Measurements from ENCODE around the gene DDIT3. TPM values are rescaled to one million over a fixed set of nuclear protein-coding genes. Genes with fewer than 3 reads are reported as not detected.

The DDIT3 gene
- polyA plus RNA-seq, 3 donors: 9.3 to 163 (median 9.4) TPM

- peaks cover 79% of the 10 kb centered on the region in 2 donors for H3K36me3 ChIP-seq (replicated peaks in 1 of 2; ENCODE audit: control insufficient read depth in 1 of 2, insufficient read depth in 2 of 2, low read length in 2 of 2)
- intact Hi-C loops (cut with micrococcal nuclease): no loop called here
- H3K79me2 ChIP-seq (ENCODE audit: insufficient read depth, low read length): peaks cover 46% of the 10 kb centered on the region
- no peak for DNase-seq
- no peaks in the 10 kb centered on the region for H3K27me3 Mint-ChIP-seq (ENCODE audit: low read depth in 3 of 3)
- no peak overlapping the region for H3K4me3 ChIP-seq (replicated peaks in 1 of 3; ENCODE audit: low read depth in 2 of 3, low read length in 3 of 3)
- no peak overlapping the region for H3K4me2 ChIP-seq (replicated peaks; ENCODE audit: extremely low read depth, low read length, poor library complexity, severe bottlenecking)
- H3K27me3 ChIP-seq (ENCODE audit: control insufficient read depth in 2 of 2, insufficient read depth in 2 of 2, low read length in 2 of 2): no peaks in the 10 kb centered on the region
- no peak overlapping the region for H2AFZ ChIP-seq (ENCODE audit: insufficient read depth, low read depth, low read length, poor library complexity, severe bottlenecking)
- H3K36me3 Mint-ChIP-seq: peaks cover 62 to 82% of the 10 kb centered on the region in 2 donors
- peak overlapping the region in 1 of 2 donors; percentile 56 for H3K27ac ChIP-seq (ENCODE audit: low read depth in 1 of 2, low read length in 2 of 2)
- H3K9me3 ChIP-seq (replicated peaks in 1 of 2; ENCODE audit: control insufficient read depth in 1 of 2, insufficient read depth in 1 of 2, low read length in 2 of 2): no peaks in the 10 kb centered on the region
- no CpG with 5 or more reads among the region's 5 CpGs for WGBS (ENCODE audit: insufficient coverage)
- H4K20me1 ChIP-seq (ENCODE audit: insufficient read depth, low read length): peaks cover 81% of the 10 kb centered on the region
- peaks cover 18% of the 10 kb centered on the region for H3K4me1 Mint-ChIP-seq
- no peak for TF ChIP-seq CTCF (IDR thresholded peaks at IDR 0.05)
- H3K9me3 Mint-ChIP-seq: peaks cover 0 to 2% (median 0%) of the 10 kb centered on the region in 7 donors
- H3K9ac ChIP-seq (ENCODE audit: insufficient read depth, low read length, poor library complexity, severe bottlenecking): peak overlapping the region; percentile 21
- no peak overlapping the region for H3K4me3 Mint-ChIP-seq
- peaks cover 18 to 26% of the 10 kb centered on the region in 2 donors for H3K4me1 ChIP-seq (ENCODE audit: control insufficient read depth in 1 of 2, insufficient read depth in 2 of 2, low read length in 2 of 2)
- peak overlapping the region in 6 of 7 donors; percentile 20 to 71 (median 56) for H3K27ac Mint-ChIP-seq
Measured at GRCh38 chr12:57527184-57527583, 6.9 kb upstream of the DDIT3 start.

GRCh38 chr12:57526477-57527126 is 6.3 kb upstream of the DDIT3 start:
- no peak for TF ChIP-seq CTCF (IDR thresholded peaks at IDR 0.05)
- no peaks in the 10 kb centered on the region for H3K27me3 ChIP-seq (ENCODE audit: control insufficient read depth in 2 of 2, insufficient read depth in 2 of 2, low read length in 2 of 2)
- H3K36me3 Mint-ChIP-seq: peaks cover 57 to 76% of the 10 kb centered on the region in 2 donors
- H3K79me2 ChIP-seq (ENCODE audit: insufficient read depth, low read length): peaks cover 46% of the 10 kb centered on the region
- H2AFZ ChIP-seq (ENCODE audit: insufficient read depth, low read depth, low read length, poor library complexity, severe bottlenecking): no peak overlapping the region
- H3K4me2 ChIP-seq (replicated peaks; ENCODE audit: extremely low read depth, low read length, poor library complexity, severe bottlenecking): no peak overlapping the region
- H3K36me3 ChIP-seq (replicated peaks in 1 of 2; ENCODE audit: control insufficient read depth in 1 of 2, insufficient read depth in 2 of 2, low read length in 2 of 2): peaks cover 73% of the 10 kb centered on the region in 2 donors
- peaks cover 24% of the 10 kb centered on the region for H3K4me1 Mint-ChIP-seq
- peak overlapping the region in 1 of 2 donors; percentile 56 for H3K27ac ChIP-seq (ENCODE audit: low read depth in 1 of 2, low read length in 2 of 2)
- H3K27me3 Mint-ChIP-seq (ENCODE audit: low read depth in 3 of 3): no peaks in the 10 kb centered on the region
- WGBS (ENCODE audit: insufficient coverage): 92% methylated on average over 2 of the region's 4 CpGs
- H3K4me3 ChIP-seq (replicated peaks in 1 of 3; ENCODE audit: low read depth in 2 of 3, low read length in 3 of 3): no peak overlapping the region
- no peak overlapping the region for H3K9ac ChIP-seq (ENCODE audit: insufficient read depth, low read length, poor library complexity, severe bottlenecking)
- DNase-seq: no peak
- peak overlapping the region in 4 of 7 donors; percentile 14 to 62 (median 44) for H3K27ac Mint-ChIP-seq
- intact Hi-C loops (cut with micrococcal nuclease): no loop called here
- peaks cover 78% of the 10 kb centered on the region for H4K20me1 ChIP-seq (ENCODE audit: insufficient read depth, low read length)
- peaks cover 0 to 2% (median 0%) of the 10 kb centered on the region in 7 donors for H3K9me3 Mint-ChIP-seq
- peak overlapping the region in 1 of 2 donors; percentile 24 for H3K4me3 Mint-ChIP-seq
- peaks cover 24 to 32% of the 10 kb centered on the region in 2 donors for H3K4me1 ChIP-seq (ENCODE audit: control insufficient read depth in 1 of 2, insufficient read depth in 2 of 2, low read length in 2 of 2)
- no peaks in the 10 kb centered on the region for H3K9me3 ChIP-seq (replicated peaks in 1 of 2; ENCODE audit: control insufficient read depth in 1 of 2, insufficient read depth in 1 of 2, low read length in 2 of 2)
